ENCODE results near the gene RPS10.

DNA sequence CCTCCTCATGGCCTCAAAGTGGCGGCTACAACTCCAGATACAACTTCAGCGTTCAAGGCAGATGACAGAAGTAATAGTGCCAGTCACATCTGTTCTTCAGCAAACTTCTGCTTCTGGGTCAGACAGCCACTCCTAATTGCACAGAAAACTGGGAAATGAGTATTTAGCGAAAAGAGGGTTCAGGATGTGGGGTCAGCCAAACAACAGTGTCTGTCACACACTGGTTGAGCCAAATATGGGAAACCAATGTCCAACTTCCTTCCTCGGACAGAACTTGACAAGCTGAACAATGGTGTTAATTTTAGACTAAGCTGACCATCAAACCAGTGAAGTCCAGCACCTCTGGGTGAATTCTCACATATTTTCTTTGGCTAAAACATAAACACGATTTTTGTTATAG, 55.5 kb downstream of the RPS10 start:
- TF ChIP-seq, protein P1, sequence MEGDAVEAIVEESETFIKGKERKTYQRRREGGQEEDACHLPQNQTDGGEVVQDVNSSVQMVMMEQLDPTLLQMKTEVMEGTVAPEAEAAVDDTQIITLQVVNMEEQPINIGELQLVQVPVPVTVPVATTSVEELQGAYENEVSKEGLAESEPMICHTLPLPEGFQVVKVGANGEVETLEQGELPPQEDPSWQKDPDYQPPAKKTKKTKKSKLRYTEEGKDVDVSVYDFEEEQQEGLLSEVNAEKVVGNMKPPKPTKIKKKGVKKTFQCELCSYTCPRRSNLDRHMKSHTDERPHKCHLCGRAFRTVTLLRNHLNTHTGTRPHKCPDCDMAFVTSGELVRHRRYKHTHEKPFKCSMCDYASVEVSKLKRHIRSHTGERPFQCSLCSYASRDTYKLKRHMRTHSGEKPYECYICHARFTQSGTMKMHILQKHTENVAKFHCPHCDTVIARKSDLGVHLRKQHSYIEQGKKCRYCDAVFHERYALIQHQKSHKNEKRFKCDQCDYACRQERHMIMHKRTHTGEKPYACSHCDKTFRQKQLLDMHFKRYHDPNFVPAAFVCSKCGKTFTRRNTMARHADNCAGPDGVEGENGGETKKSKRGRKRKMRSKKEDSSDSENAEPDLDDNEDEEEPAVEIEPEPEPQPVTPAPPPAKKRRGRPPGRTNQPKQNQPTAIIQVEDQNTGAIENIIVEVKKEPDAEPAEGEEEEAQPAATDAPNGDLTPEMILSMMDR (conservative IDR thresholded peaks at IDR 0.05; ENCODE audit: low read depth, low read length), result no peak
- no peak for TF ChIP-seq EZH2 (IDR thresholded peaks at IDR 0.05; ENCODE audit: borderline replicate concordance, low read depth, low read length, poor library complexity, severe bottlenecking)

All from A673 (cell line).